Measurements from ENCODE around the gene CBX8.

Gene CBX8

GRCh38 chr17:79781736-79782575 lies 14.9 kb downstream of the CBX8 start:
- no peak overlapping the region for H3K27ac ChIP-seq (ENCODE audit: low read depth, low read length)
- H3K9ac ChIP-seq (ENCODE audit: low read length) = no peak overlapping the region
- H3K4me3 ChIP-seq (ENCODE audit: insufficient read depth, low read length, poor library complexity, severe bottlenecking) = no peak overlapping the region
- H3K36me3 ChIP-seq (ENCODE audit: low read length) = no peaks in the 10 kb centered on the region
- TF ChIP-seq EZH2phosphoT487 (conservative IDR thresholded peaks at IDR 0.05; ENCODE audit: low read length) = no peak
- no peak for TF ChIP-seq CTCF (IDR thresholded peaks at IDR 0.05; ENCODE audit: insufficient read depth, low read length, poor library complexity, severe bottlenecking)
- H3K9me2 ChIP-seq (replicated peaks; ENCODE audit: insufficient read depth, low read length) = no peaks in the 10 kb centered on the region
- no peak overlapping the region for H2AFZ ChIP-seq (ENCODE audit: low read depth, low read length, severe bottlenecking)
- no peaks in the 10 kb centered on the region for H4K20me1 ChIP-seq (ENCODE audit: low read depth, low read length)
- peaks cover 9% of the 10 kb centered on the region; the same call in 1 of the 2 replicates for H3K79me2 ChIP-seq (ENCODE audit: insufficient read depth, low read length)
- H3K9me3 ChIP-seq (ENCODE audit: insufficient read depth, low read length) = no peaks in the 10 kb centered on the region
- no peak overlapping the region for H3K4me2 ChIP-seq (ENCODE audit: low read depth, low read length, poor library complexity, severe bottlenecking)
- peaks cover 2% of the 10 kb centered on the region for H3F3A ChIP-seq (ENCODE audit: insufficient read depth)
- H3K27me3 ChIP-seq (ENCODE audit: low read length) = no peaks in the 10 kb centered on the region

- Histone ChIP-seq H3K4me2 (ENCODE audit: low read depth, low read length, poor library complexity, severe bottlenecking) (no peak overlapping the region), H4K20me1 (ENCODE audit: low read depth, low read length) (no peaks in the 10 kb centered on the region), H3K36me3 (ENCODE audit: low read length) (no peaks in the 10 kb centered on the region), H3K9ac (ENCODE audit: low read length) (no peak overlapping the region), H3K27ac (ENCODE audit: low read depth, low read length) (no peak overlapping the region), H3K4me3 (ENCODE audit: insufficient read depth, low read length, poor library complexity, severe bottlenecking) (no peak overlapping the region), H3K9me2 (replicated peaks; ENCODE audit: insufficient read depth, low read length) (no peaks in the 10 kb centered on the region), H3F3A (ENCODE audit: insufficient read depth) (peaks cover 6% of the 10 kb centered on the region), H3K79me2 (ENCODE audit: insufficient read depth, low read length) (peaks cover 9% of the 10 kb centered on the region; the same call in 1 of the 2 replicates), H3K9me3 (ENCODE audit: insufficient read depth, low read length) (no peaks in the 10 kb centered on the region), H3K27me3 (ENCODE audit: low read length) (no peaks in the 10 kb centered on the region), H2AFZ (ENCODE audit: low read depth, low read length, severe bottlenecking) (no peak overlapping the region)
- TF ChIP-seq CTCF (IDR thresholded peaks at IDR 0.05; ENCODE audit: insufficient read depth, low read length, poor library complexity, severe bottlenecking) (no peak), EZH2phosphoT487 (conservative IDR thresholded peaks at IDR 0.05; ENCODE audit: low read length) (no peak)
These were observed 15.7 kb downstream of the CBX8 start for GRCh38 chr17:79781012-79781650.

GRCh38 chr17:79779661-79780365 lies 17.1 kb downstream of the CBX8 start:
- H2AFZ ChIP-seq (ENCODE audit: low read depth, low read length, severe bottlenecking) = no peak overlapping the region
- no peaks in the 10 kb centered on the region for H3K9me2 ChIP-seq (replicated peaks; ENCODE audit: insufficient read depth, low read length)
- no peaks in the 10 kb centered on the region for H3K9me3 ChIP-seq (ENCODE audit: insufficient read depth, low read length)
- peak overlapping the region; percentile 59 for H3K4me2 ChIP-seq (ENCODE audit: low read depth, low read length, poor library complexity, severe bottlenecking)
- no peak overlapping the region for H3K4me3 ChIP-seq (ENCODE audit: insufficient read depth, low read length, poor library complexity, severe bottlenecking)
- H4K20me1 ChIP-seq (ENCODE audit: low read depth, low read length) = no peaks in the 10 kb centered on the region
- H3K27me3 ChIP-seq (ENCODE audit: low read length) = no peaks in the 10 kb centered on the region
- no peak overlapping the region for H3K27ac ChIP-seq (ENCODE audit: low read depth, low read length)
- TF ChIP-seq CTCF (IDR thresholded peaks at IDR 0.05; ENCODE audit: insufficient read depth, low read length, poor library complexity, severe bottlenecking) (no peak), EZH2phosphoT487 (conservative IDR thresholded peaks at IDR 0.05; ENCODE audit: low read length) (no peak)
- peaks cover 9% of the 10 kb centered on the region; the same call in 1 of the 2 replicates for H3K79me2 ChIP-seq (ENCODE audit: insufficient read depth, low read length)
- peaks cover 6% of the 10 kb centered on the region for H3F3A ChIP-seq (ENCODE audit: insufficient read depth)
- H3K9ac ChIP-seq (ENCODE audit: low read length) = 0 out of 2 replicates have a peak overlapping the region, but pooled peaks have one; percentile 88
- no peaks in the 10 kb centered on the region for H3K36me3 ChIP-seq (ENCODE audit: low read length)
